ENCODE measurements around the gene DNAAF2. TPM values are rescaled to one million over a fixed set of nuclear protein-coding genes. Genes with fewer than 3 reads are reported as not detected.

DNAAF2 gene
- total RNA-seq, 1 donor from 2014 or later, result 10.8 TPM

GRCh38 chr14:49607583-49607982 lies 27.5 kb downstream of the DNAAF2 start:
- H3K9me3 Mint-ChIP-seq, result no peaks in the 10 kb centered on the region
- TF ChIP-seq CTCF (IDR thresholded peaks at IDR 0.05; ENCODE audit: unreplicated experiment), result no peak
- H3K27ac Mint-ChIP-seq, result no peak overlapping the region
- DNase-seq (ENCODE audit: low spot score in 2 of 2, unreplicated experiment in 2 of 2), result no peak
- H3K36me3 Mint-ChIP-seq, result peaks cover 5% of the 10 kb centered on the region
- H3K4me3 Mint-ChIP-seq, result no peak overlapping the region
- H3K27me3 Mint-ChIP-seq (ENCODE audit: low read depth), result no peaks in the 10 kb centered on the region
- H3K4me1 Mint-ChIP-seq, result peaks cover 10% of the 10 kb centered on the region

GRCh38 chr14:49598485-49599300 lies 36.4 kb downstream of the DNAAF2 start, which contains the start of gene LRR1:
Gene LRR1, plus strand, starts transcription at chr14:49598940. Its CDS starts 81 bp downstream, at chr14:49599021.
- Mint-ChIP-seq H3K36me3 (no peaks in the 10 kb centered on the region), H3K27ac (peak within 1 kb of the TSS; percentile 93), H3K4me1 (peaks cover 44% of the 10 kb centered on the region), H3K4me3 (peak within 1 kb of the TSS; percentile 82), H3K27me3 (ENCODE audit: low read depth) (no peaks in the 10 kb centered on the region), H3K9me3 (no peaks in the 10 kb centered on the region)
- TF ChIP-seq CTCF (IDR thresholded peaks at IDR 0.05; ENCODE audit: unreplicated experiment), result no peak
- peak; percentile 63 to 86 for DNase-seq (ENCODE audit: low spot score in 2 of 2, unreplicated experiment in 2 of 2)

- Mint-ChIP-seq H3K27ac (peak overlapping the region; percentile 93), H3K4me3 (peak overlapping the region; percentile 82), H3K36me3 (no peaks in the 10 kb centered on the region), H3K9me3 (no peaks in the 10 kb centered on the region), H3K27me3 (ENCODE audit: low read depth) (no peaks in the 10 kb centered on the region), H3K4me1 (peaks cover 45% of the 10 kb centered on the region)
- no peak for TF ChIP-seq CTCF (IDR thresholded peaks at IDR 0.05; ENCODE audit: unreplicated experiment)
- no peak for DNase-seq (ENCODE audit: low spot score in 2 of 2, unreplicated experiment in 2 of 2)
These were observed 36.9 kb downstream of the DNAAF2 start for GRCh38 chr14:49598189-49598484.

GRCh38 chr14:49594347-49595091 lies 40.5 kb downstream of the DNAAF2 start:
- H3K4me3 Mint-ChIP-seq, result peak overlapping the region; percentile 25
- H3K9me3 Mint-ChIP-seq, result no peaks in the 10 kb centered on the region
- H3K4me1 Mint-ChIP-seq, result peaks cover 38% of the 10 kb centered on the region
- TF ChIP-seq CTCF (IDR thresholded peaks at IDR 0.05; ENCODE audit: unreplicated experiment), result no peak
- DNase-seq (ENCODE audit: low spot score in 2 of 2, unreplicated experiment in 2 of 2), result no peak
- no peaks in the 10 kb centered on the region for H3K36me3 Mint-ChIP-seq
- H3K27ac Mint-ChIP-seq, result peak overlapping the region; percentile 87
- H3K27me3 Mint-ChIP-seq (ENCODE audit: low read depth), result no peaks in the 10 kb centered on the region

GRCh38 chr14:49593016-49593415 lies 42.0 kb downstream of the DNAAF2 start:
- no peak for DNase-seq (ENCODE audit: low spot score in 2 of 2, unreplicated experiment in 2 of 2)
- no peak for TF ChIP-seq CTCF (IDR thresholded peaks at IDR 0.05; ENCODE audit: unreplicated experiment)
- Mint-ChIP-seq H3K4me1 (peaks cover 34% of the 10 kb centered on the region), H3K36me3 (no peaks in the 10 kb centered on the region), H3K27ac (no peak overlapping the region), H3K4me3 (no peak overlapping the region), H3K27me3 (ENCODE audit: low read depth) (no peaks in the 10 kb centered on the region), H3K9me3 (no peaks in the 10 kb centered on the region)
